EH (cell line): ENCODE results near the gene PCDHB2.
"Not testable (repeated sequence)": the region's sequence is repeated elsewhere in the genome, so short reads cannot be mapped to it uniquely, and the experiment has no call there.

ENCODE experiments used
- DNase-seq: peaks from one replicate; pipeline ENCODE4 v3.0.0-alpha.2; 2015; ENCODE audit warnings: low read depth

PCDHB2 gene

GRCh38 chr5:141135718-141136266 is 41.4 kb downstream of the PCDHB2 start:
- DNase-seq, result no peak

GRCh38 chr5:141137346-141137745 is 42.9 kb downstream of the PCDHB2 start:
- DNase-seq, result not testable (repeated sequence)
